ENCODE data around the gene GATA5.

GATA5 gene

DNA sequence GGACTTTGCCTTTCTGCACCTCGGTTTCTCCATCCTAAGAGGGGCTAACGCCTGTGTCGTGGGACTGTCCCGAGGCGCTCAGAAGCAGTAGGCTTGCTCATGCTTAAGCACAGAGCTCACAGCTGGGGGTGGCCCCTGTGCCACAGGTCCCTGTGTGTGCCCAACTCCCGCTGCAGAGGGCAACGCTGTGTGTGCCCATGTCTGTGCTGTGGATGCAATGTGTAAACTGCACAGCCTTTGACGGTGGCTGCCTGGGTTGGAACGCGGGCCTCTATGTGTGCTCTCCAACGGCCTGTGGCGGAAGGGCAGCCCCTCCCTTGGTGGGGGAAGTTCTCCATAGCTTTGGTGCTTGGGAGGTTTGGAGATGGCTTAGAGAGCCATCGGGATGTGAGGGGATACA, 10.7 kb upstream of the GATA5 start:
- no peak for DNase-seq

DNA sequence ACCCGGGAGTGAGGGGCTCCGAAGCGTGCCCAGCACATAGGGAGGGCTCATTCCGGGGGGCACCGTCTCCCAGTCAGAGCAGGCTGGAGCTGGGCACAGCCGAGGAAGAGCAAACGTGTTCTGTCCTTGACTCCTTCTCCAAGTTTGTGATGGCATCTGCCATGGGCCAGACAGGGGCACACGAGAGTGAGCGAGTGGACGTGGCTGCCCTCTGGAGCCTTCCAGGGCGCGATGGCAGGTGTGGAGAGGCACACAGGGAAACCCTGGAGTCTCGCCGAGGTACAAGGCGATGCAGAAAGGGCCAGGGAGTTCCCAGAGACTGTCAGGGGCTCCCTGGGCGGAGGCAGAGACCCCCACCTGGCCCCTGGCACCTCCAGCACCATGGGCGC, 9.9 kb upstream of the GATA5 start:
- no peak for DNase-seq

DNA sequence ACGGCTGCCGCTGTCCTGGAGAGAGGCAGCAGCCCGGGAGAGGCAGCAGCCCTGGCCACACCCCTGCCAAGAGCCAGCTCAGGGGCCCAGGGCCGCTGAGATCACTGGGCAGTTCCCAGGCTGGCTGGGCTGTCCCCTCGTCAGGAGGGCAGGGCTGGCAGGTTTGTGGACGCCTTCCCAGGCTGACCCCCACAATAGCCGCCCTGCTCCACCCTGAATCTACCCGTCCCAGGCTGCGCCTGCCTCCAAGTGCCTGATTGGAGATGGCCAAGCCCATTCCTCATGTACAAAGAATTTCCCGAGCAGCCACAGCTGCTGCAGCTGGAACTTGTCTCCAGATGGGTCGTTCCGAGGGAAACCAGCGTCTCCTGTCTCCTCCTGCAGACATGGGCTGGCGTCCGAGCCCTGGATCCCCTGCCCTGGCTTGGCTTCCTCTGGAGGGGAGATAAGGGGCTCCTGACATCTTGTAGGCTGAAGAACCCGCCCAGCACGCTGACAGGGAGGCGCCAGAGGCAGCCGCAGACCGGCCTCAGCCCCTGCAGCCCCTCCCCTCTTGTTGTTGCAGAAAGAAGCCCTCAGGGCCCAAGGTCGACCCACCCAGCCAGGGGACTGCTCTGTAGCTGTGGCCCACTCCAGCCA, 9.4 kb upstream of the GATA5 start:
- no peak for DNase-seq

DNA sequence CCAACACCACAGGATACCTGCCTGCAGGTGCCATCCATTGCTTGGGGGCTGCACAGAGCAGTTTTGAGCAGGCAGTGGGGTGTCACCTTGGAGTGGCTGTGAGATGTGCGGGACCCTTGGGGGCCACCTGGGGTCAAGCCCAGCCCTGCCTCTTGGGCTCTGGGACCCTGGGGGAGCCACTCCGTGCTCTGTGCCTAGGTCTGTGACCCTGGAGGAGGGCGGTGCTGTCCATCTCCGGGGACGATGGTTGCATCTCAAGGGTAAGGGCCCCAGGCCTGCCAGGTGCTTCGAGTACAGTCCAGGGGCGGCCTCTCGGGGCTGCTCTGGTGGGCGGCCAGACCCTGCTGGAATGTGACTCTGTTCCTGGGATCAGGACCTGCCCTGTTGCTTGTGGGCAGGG, 8.7 kb upstream of the GATA5 start:
- no peak for DNase-seq

DNA sequence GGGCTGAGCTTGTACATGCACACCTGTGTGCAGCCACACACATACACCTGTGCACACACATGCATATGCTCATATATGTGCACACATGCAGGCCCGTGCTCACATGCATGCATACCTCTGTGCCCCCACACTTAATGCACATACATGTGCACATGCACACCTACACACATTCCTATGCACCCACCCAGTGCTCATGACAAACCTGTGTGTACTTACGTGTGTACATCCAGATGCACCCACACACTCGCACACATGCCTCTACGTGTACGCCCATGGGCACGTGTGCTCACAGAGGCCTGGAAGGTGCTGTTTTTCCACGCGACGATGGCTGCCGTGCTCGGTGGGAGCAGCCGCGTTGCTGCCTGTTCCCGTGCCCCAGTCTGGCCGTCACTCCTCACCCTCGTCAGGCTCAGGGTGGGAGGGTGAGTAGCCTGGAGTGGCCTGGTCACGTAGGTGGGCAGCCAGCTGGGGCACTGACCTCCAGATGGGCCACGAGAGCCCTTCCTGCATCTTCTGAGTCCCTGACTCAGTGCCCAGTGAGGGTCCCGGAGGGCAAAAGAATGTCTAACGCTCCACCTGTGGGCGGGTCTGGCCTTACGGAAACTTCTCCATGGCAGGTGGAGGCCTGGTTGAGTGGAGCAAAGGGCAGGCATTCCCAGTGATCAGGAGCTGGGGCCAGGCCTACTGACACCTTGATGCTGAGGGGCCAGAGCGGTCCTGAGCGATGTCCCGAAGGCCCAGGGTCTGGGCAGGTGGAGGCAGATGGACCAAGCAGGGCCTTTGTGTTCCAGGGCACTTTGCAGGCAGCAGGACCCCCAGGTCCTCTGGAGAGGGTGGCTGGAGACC, 8.0 kb upstream of the GATA5 start:
- DNase-seq: no peak

DNA sequence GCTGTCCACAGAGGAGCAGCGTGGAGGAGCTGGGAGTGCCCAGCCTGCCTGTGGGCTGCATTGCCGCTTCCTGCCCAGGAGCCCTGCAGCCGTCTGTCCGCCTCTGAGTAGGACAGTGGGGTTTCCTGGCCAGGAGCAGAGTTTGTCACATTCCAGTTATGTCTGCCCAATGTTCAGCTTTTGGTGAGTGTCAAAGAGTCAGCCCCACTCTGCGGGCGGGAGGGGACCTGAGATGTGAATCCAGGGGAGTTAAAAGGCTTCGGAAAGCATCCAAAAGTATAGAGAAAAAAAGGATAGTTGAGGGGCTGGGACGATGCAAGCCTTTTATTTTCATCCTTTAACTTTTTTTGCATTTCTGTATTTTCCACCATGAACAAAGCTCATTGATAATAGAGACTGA, 7.2 kb upstream of the GATA5 start:
- no peak for DNase-seq

DNA sequence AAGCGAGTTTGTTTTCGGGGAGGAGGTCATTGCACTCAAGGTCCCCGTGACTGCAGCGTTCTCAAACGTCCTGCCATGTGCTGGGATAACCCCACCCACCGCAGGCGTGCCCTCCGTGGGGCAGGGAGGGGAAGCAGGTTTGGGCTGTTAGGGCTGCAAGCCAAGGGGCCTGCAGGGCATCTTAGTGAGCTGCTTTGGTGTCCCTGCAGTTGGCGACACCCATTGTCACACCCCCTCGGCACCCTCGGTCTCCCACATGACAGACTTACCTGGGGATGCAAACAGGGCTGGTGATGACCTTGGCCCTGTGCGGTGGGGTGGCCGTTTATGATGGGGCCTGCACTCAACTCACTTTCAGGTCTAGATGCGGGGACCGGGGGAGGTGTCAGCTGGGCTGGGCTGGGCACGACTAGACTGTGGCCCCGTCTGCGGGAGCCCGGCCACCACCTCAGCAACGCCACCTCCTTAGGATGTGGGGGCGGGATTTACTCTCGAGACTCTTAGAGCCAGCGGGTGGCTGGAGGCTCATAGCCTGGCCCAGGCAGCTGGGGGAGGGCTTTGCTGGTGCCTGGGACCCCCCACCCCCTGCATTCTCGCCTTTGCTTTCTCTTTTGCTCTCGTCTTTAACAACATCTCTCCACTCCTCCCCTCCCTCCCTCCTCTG, 6.5 kb upstream of the GATA5 start:
- DNase-seq: peak in 1 of 4 experiments; percentile 29

DNA sequence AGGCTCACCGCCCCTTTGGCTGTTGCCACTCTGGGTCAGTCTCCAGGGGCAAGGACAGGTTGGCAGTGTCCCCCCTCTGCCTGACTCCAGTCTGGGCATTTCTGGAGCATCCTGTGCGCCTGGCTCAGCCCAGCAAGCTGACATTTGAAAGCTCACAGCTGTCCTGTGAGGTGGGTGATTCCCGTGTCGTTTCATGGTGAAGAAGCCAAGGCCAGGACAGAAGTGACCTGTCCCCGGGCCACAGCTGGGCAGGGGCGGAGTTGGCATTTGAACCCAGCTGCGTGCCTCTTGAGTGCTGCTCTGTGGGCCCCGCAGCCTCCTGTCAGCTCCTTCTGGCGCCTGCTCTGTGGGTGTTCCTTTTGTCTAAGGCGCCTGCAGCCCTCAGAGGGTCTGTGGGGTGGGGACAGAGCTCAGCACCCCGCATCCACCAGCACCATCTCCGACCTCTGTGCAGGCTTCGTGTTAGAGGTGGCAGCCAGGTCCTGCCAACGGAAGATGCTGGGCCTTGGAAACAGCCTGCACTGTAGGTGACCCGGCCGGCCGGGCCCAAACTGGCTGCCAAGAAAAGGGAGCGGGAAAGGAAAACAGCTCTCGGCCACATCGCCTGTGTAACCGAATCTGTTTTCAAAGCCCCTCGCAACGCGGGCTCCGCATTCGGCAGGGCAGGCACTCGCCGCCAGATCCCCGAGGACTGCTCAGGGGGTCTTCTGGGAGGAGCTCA, 5.8 kb upstream of the GATA5 start:
- no peak for DNase-seq

DNA sequence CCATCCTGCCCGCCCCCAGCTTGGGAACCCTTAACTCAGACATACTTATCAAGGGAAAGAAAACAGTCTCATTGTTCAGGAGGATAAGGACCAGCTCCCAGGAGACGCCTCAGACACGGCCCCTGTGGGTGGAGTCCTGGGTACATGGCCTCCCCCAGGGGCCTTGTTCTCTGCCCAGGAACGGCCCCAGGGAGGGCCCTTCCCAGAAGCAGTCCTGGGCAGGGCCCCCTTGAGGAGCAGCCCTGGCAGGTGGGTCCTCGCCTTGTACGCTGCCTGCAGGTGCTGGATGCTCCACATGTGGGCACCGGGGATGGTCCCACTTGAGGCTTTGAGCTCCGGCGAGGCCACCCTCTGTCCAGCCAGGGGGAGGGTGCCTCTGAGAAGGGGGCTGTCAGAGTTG, 4.5 kb upstream of the GATA5 start:
- no peak for DNase-seq

DNA sequence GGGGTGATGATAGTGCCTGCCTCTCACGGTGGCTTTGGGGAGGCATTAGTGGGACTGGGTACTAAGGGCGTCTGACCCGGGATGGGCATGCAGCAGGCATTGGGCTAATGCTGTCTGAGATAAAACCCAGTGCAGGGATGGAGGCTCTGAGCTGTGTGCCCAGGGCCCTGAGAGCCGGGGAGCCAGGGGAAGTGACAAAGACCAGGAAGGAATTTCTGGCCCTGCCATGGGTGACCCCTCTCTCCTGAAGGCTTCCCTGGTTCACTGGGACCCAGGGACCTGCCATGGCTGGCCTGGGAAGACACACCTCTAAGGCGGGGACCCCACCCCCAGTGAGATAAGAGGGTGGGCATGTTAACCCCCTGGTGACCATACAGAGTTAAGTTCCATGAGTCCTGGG, 3.9 kb upstream of the GATA5 start:
- DNase-seq: no peak

DNA sequence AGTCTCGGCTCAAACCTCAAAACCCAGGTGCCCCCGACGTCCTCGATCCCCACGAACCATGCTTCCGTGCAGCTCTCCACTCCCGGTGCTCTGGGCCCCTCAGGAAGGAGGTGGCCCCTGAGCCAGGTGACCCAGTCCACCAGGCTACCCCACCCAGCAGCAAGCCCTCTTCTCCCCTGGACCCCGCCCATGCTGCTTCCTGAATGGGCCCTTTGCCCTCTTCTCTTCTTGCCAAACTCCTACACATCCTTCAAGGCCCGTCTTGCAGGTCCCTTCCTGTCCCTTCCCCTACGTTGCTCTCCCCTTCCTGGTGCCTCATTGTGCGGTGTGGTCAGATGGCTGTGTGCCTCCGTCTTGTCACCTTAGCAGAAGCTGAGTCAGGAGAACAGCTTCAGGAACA, 3.4 kb upstream of the GATA5 start:
- DNase-seq: no peak

DNA sequence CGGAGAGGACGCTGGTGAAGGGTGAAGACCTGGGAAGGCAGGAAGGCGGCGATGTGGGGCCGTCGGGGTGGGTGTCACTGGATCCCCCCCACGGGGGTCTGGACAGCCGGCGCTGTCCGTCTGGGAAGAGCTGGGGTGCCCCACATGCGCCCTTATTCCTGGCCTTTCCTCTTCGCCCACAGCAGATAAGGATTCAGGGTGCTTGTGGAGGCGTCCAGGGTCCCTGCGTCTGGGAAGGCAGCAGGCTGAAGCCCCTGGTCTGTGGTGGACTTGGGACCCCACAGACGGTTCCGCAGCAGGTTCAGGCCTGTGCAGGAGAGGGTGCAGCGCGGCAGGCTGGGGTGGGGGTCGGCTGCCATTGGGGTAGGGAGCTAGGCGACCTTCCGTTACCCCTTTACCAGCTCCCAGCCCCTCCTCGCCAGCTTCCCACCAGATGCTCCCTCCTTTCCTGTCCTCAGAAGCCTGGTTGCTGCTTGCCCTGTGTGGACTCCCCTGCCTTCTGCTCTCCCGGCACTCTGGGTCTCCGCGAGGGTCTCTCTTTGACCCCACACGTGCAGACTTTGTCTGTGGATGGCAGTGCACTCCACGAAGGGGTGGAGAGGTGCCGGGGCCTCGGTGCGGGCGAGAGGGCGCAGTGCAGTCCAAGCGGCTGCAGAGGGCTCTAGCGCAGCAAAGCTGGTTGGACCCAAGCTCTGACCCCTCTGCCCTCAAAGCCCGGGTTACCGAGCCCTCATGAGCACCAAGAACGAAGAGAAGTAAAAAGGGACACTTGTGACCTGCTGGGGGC, 2.1 kb upstream of the GATA5 start:
- peak in 1 of 4 experiments; percentile 20 for DNase-seq

DNA sequence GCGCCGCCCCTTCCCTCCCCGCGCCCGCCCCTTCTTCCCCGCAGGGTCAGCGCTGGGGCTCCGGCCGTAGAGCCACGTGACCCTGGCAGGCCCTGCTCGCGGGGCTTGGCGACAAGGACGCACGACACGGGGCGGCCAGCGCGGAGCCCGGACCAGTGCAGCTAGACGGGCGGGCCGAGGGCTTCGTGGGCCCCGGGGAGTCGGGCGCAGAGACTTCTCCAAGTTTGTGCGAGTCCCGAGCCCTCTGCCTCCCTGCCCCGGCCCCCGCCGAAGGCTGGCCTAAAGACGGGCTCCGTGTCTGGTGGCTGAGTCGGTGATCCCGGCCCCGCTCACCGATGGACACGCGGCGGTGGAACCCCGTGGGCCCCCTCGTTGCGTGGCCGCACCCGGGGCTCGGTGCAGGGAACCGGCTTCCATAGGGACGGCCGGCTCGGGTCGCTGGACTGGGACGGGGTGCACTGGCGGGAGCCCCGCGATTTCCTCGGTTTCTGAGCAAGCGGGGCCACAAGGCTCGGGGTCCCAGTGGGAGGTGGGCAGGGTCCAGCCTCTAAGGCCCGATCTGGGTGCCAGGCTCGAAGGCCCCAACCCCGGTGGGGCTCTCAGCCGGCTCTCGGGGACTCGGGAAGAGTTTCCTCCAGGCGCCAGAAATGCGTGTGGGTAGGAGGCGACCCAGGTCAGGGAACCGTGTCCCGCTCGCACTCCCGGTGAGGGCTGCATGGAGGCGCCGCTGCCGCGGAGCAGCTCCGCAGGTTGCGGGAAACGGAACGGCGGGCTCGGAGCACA, 452 bp upstream of the GATA5 start:
- DNase-seq: peak in 2 of 4 experiments; percentile 20 to 39

DNA sequence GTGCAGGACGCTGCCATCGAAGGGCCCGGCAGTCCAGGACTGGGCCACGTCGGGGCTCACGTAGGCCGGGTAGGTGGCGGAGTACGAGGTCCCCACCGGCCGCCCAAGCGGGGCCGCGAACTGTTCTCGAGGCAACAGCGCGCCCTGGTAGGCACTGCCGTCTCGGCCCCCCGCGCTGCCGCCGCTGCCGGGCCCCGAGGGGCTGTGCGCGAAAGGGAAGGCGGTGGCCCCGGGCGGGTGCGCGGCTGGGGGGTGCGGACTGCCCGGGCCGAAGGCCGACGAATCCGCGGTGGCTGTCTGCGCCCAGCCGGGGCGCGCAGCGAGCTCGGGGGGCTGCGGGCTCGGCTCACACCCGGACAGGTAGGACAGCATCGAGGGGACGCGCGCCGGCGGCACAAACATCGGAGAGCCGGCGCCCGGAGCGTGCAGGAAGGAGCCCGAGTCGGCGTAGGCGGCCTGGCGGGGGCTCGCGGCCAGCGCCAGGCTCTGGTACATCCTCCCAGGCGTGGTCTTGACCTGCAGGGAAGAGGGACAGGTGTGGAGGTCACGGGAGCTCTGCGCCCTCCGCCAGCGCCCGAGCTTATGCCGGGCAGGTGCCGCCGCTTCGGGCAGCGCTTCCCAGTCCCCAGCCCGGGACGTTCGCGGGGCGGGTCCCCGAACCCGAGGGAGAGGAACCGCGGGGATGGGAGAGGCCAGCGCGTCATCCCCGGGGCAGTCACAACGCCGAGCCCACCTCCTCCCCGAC, 596 bp downstream of the GATA5 start:
- DNase-seq: peak in 1 of 4 experiments; percentile 15

DNA sequence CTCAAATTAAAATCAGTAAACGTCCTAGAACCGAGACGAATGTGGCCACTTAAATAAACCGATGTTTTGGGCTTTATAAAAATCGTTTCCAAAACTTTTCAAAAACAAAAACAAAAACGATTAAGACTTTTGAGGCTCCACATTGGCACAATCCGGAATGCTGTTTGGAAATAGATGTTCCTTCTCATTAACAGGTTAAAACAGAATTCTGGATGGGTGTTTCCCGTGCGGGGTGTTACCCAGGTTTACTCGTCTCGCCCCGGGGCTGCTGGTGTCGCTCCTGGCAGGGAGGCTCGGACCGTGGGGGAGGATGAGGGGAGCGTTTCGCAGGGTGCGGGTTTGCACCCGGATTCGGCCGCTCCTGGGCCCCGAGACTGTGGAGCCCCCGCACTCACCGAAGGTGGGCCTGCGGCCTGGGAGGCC, 1.2 kb downstream of the GATA5 start:
- no peak for DNase-seq

DNA sequence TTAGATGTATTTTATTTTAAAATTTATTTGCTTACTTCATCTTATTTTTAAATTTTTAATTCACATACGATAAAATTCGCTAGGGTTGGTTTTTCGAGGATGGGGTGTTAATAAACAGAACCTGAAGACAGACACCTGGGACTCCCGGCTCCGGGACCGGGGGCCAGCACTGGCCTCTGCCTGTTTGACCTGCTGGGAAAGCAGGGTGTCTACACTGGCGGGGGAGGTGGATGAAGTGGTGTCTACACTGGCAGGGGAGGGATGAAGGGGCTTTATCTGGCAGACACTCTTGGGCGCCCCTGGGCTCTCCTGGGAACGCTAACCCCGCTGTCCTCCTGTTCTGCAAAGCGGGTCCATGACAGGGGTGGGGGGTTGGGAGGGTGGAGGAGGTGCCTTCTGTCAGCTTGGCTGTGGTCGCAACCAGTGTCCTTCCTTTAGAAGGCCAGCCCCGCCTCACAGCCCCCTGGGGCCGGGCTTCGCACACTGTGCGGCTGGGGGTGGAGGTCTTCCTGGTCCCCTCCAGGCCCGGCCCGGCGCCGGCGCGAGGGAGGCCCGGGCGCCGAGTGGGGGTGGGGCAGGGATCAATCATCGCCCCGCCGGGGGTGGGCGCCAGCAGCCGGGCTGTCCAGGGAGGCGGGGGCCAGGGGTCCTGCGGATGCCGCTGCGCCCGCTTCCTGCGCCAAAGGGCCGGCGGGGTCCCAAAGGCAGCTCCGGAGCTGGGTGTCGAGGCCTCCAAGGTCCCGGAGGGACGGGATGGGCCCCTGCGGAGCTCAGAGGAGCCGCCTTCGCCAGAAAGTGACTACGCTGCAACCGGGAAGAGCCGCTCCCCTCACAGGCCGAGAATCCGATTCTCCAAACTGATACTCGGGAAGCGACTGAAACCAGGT, 1.8 kb downstream of the GATA5 start:
- DNase-seq: no peak

DNA sequence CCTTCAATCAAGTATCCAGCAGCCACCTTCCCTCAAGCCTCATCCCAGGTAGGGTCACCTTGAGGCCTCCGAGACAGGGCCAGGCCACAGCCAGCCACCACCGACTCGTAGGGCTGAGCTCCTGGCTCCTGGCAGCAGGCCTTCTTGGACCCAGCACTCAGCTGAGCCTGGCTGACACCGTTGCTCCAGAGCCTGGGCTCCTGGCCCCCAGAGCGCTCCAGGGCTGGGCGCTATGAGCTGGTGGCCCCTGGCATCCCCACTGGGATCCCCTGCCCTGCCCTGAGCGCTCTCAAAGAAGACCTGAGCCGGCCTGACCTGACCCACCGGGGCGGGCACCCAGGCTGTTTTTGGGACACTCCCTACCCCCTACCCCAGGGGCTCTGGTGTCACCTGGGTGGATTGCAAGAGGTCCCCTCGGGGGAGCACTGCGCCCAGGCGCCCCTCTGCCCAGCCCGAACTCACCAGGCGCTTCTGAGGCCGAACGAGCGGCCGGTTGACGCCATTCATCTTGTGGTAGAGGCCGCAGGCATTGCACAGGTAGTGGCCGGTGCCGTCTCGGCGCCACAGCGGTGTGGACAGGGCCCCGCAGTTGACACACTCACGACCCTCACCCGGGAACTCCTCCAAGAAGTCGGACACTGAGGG, 2.7 kb downstream of the GATA5 start:
- DNase-seq: no peak

DNA sequence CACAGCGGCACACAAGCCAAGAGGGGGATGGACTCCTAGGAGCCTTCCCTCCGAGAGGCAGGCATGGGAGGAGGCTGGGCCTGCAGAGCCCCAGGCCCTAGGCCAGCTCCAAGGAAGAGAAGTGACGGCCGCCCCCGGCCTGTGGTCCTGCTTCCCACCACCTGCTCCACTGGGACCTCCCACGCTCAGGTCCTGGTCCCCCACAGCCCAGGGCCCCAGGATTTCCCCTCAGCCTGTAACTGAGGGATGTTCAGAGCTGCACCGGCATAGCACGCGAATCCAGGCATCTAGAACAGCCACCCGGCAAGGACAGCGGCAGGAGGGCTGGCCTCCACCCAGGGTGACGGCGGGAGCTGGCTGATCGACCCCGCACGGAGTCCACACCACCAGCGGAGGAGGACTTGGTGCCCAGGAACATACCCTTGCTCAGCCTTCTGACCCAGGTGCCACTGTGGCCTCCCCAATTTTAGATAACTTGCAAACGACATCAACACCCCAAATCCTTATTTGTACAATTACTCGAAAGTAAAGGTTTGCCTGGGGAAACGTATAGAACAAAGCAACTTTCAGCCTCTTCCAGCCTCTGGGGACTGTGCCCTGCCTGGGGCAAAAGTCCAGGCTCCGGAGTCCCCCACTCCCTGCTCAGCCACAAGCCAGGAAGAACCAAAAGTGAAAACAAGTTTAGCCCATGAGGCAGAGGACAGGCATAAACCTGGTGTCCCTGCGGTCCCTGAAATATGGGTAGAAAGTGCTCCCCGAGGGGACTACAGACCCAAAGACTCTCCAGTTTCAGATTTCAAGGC, 3.5 kb downstream of the GATA5 start:
- no peak for DNase-seq

Measured in suppressor macrophage (primary cell).